ENCODE measurements around the gene CIPC.

Gene CIPC

DNA sequence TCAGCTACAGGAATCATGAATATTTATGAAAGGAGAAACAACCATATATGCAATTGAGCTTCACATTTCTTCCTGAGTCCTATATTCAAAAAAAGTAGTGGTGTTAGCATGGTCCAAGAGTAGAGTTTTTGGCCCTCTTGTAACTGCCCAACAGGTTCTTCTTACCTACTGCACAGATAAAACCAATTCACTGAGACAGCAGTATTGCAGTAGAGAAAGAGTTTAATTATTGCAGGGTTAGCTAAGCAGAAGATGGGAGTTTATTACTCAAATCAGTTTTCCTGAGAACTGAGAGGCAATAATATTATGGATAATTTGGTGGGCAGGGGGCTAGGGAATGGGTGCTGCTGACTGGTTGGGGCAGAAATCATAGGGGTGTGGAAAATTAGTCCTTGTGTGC is 6.5 kb upstream of the CIPC start:
- no peak overlapping the region for H3K27ac Mint-ChIP-seq
- no peak for TF ChIP-seq CTCF (IDR thresholded peaks at IDR 0.05)
- DNase-seq, result no peak
- H3K4me1 Mint-ChIP-seq, result peaks cover 35% of the 10 kb centered on the region
- H3K27me3 Mint-ChIP-seq (ENCODE audit: low read depth, poor library complexity), result peaks cover 7% of the 10 kb centered on the region
- H3K4me3 Mint-ChIP-seq, result no peak overlapping the region
- peaks cover 24% of the 10 kb centered on the region for H3K9me3 Mint-ChIP-seq
- peaks cover 16% of the 10 kb centered on the region for H3K36me3 Mint-ChIP-seq (ENCODE audit: low read depth)

DNA sequence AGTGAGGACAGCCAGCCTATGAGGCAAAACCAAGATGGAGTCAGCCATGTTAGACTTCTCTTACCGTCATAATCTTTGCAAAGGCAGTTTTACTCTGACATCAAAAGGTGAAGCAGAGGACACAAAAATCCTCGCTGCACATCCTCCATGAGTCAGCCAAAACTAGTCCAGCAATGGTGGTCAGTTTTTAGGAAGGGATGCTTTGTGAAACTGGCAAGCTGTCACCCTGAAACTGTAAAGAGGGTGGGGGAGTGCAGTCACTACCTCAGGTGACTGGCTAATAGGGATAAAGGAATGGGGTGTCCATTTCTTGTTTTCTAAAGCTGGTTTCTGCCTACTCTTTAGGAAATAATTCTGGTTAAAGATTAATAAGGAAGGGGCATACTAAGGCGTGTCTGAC is 5.4 kb upstream of the CIPC start:
- Mint-ChIP-seq H3K27ac (no peak overlapping the region), H3K36me3 (ENCODE audit: low read depth) (peaks cover 16% of the 10 kb centered on the region), H3K9me3 (peaks cover 24% of the 10 kb centered on the region), H3K4me1 (peaks cover 35% of the 10 kb centered on the region), H3K4me3 (no peak overlapping the region), H3K27me3 (ENCODE audit: low read depth, poor library complexity) (peaks cover 7% of the 10 kb centered on the region)
- TF ChIP-seq CTCF (IDR thresholded peaks at IDR 0.05), result no peak
- no peak for DNase-seq

DNA sequence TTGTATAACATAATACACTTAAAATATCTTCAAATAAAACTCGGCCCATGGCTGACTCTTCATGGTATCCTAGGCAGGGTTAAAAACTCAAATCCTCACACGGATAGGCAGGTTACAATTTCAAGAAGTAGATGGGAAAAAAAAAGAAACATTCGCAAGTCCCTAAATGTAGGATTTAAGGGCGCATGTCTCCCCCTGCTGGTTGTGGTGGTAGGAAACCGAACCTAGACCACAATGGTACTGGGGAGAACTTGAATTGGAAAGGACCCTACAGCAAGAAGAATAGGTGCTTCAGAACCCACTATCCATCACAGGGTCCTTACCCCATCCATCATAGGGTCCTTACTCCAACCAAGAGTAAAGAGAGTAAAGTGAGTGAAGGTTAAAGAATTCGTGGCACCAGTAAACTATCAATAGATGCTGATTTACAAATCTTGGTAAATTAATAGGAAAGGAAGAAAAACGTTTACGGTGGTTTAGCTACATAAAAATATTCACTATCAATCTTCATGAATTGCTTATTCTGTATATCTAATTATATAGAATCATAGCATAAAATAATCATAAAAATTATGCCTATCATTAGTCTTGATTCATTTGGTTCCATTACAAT is 3.3 kb upstream of the CIPC start:
- peak; percentile 87 for DNase-seq

GRCh38 chr14:77097006-77097699 is 905 bp upstream of the CIPC start:
- TF ChIP-seq CTCF (IDR thresholded peaks at IDR 0.05), result no peak
- H3K27ac Mint-ChIP-seq, result peak overlapping the region; percentile 84
- peaks cover 64% of the 10 kb centered on the region for H3K4me1 Mint-ChIP-seq
- H3K4me3 Mint-ChIP-seq, result peak overlapping the region; percentile 90
- DNase-seq, result no peak
- no peaks in the 10 kb centered on the region for H3K9me3 Mint-ChIP-seq
- H3K36me3 Mint-ChIP-seq (ENCODE audit: low read depth), result no peaks in the 10 kb centered on the region
- H3K27me3 Mint-ChIP-seq (ENCODE audit: low read depth, poor library complexity), result peaks cover 5% of the 10 kb centered on the region

More for the DNA sequence above, 3.3 kb upstream of the CIPC start:
- peaks cover 20% of the 10 kb centered on the region for H3K9me3 Mint-ChIP-seq
- H3K27me3 Mint-ChIP-seq (ENCODE audit: low read depth, poor library complexity), result peaks cover 5% of the 10 kb centered on the region
- no peak overlapping the region for H3K4me3 Mint-ChIP-seq
- H3K4me1 Mint-ChIP-seq, result peaks cover 45% of the 10 kb centered on the region
- peaks cover 14% of the 10 kb centered on the region for H3K36me3 Mint-ChIP-seq (ENCODE audit: low read depth)
- peak overlapping the region; percentile 57 for H3K27ac Mint-ChIP-seq
- TF ChIP-seq CTCF (IDR thresholded peaks at IDR 0.05), result peak; percentile 84

DNA sequence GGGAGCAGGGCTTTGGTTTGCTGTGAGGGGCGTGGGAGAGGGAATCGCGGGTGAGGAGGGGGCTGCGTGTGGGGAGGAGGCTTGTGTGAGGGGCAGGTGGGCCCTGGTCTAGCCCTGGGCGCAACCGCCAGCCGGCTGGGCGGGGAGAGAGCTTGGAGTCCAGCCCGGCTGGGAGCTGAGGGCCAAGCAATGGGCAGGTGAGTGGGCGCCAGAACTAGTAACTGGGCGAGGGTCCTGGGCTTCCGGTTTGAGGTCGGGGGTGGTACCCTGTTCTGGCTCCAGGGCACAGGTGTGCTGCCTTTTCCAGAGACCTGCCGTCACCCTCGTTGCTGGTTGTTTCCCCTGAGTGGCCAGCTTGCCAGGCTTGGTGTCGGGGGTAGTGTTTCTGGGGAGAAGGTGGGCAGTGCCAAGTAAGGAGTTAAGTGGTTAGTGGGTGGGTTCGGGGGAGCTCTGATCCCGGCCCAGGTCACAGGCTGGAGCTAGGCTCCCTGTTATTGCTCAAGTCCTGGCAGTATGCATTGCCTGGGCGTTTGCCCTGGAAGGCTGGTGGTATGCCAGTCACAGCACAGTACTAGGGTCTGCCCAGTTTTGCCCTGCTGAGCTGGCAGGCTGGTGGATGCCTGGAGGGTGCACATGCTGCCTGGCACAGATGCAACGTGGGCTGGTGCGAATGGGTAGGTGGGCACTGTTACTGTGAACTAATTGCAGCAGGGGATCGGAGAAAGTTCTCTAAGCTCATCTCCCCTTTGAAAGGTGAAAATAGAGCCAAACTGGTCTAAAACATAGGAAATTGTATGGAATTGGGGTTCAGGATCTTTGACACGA is 683 bp downstream of the CIPC start:
- no peaks in the 10 kb centered on the region for H3K9me3 Mint-ChIP-seq
- peaks cover 5% of the 10 kb centered on the region for H3K27me3 Mint-ChIP-seq (ENCODE audit: low read depth, poor library complexity)
- peak overlapping the region; percentile 90 for H3K4me3 Mint-ChIP-seq
- H3K27ac Mint-ChIP-seq, result peak overlapping the region; percentile 77
- peaks cover 64% of the 10 kb centered on the region for H3K4me1 Mint-ChIP-seq
- DNase-seq, result no peak
- H3K36me3 Mint-ChIP-seq (ENCODE audit: low read depth), result no peaks in the 10 kb centered on the region
- TF ChIP-seq CTCF (IDR thresholded peaks at IDR 0.05), result no peak
